HUDEP-2 (cell line): ENCODE measurements around the gene SPDL1.

Experiments used
- DNase-seq, 76 experiments: peaks; one replicate each; lab custom pipeline; 2025; ENCODE audit not compliant: unreplicated experiment in 76 of 76; lab: John Stamatoyannopoulos, UW

SPDL1 gene

DNA sequence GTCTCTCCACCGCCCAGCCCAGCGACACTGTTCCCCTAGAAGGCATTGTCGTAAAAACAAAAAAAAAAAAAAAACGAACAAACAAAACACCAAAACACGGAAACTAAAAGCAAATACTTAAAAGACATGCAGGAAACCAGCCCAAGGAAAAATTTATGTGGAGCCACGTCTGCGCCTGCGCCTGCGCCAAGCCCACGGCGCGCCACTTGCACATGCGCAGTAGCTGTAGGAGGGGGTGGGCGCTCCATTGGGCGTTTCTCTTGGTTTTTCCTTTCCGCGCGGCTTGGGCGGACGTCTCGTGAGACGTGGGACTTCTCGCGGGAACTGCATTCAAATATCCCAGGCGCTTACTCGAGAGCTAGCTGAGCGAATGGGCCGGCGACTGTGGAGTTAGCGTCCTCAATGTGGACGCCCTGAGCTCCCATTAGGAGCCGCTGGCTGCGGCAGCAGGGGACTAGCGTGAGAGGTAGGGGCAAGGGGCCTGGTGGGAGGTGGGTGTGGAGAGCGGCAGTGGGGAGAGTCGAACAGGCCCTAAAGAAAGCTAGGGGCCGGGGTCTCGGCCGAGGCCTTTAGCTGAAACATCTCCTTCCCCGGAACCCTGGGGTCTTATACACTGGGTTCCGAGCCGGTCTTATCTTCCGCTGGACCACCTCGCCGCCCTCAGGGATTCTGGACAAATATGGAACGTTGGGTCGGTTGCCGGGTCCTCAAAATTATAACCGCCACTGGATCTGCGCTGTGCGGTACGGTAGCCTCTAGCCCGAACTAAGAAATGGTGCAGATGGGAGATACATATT is at the start of gene SPDL1:
Gene SPDL1 (plus strand): TSS at position 350 of the 797 bp plus-strand sequence. CDS start 4,644 bp downstream, outside the sequence.
- peak; percentile 24 to 97 (median 89) for DNase-seq

DNA sequence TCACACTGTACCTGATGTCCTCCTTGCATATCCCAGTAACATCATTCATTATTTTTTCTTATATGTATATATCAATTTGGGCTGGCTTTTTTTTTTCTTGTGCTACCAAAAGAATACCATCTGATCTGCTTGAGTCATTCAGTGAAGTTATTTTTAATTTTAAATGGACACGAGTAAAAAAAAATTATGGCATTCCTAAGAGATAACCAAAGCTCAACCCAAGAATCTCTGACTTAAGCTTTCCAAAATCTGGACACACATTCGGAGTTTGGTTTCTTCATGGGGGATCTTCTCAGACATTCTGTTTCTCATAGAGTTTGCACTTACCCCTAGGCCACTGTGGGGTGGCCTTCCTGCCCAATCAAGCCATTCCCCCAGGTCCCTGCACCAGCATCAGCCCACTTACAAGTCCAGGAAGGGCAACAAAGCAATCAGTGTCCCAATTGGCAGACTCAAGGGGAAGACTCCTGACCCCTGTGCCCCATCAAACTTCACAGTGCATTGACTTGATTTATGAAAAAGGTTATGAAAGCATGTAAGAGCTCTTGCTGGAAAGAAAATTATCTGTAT is 49.2 kb upstream of the SPDL1 start:
- peak in 1 of 76 experiments; percentile 1 for DNase-seq

DNA sequence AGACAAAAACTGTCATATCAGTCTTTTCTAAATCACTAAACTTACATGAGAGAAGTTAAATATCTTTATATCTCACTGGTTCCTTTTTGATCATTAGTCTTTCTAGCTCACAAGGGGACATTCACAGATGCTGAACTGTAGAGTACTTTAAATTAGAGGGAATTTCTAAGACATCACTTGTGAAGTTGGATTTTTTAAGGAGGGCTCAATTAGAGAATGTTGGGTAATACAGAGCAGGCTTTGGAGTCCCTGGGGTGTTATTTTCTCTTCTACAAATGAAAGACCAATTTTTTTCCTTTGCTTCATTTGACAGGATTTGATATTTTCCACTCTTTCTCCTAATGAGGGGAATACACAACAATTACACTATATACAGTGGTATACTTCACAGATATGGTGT is 48.6 kb upstream of the SPDL1 start:
- DNase-seq = no peak

GRCh38 chr5:169538944-169539343 is 44.6 kb upstream of the SPDL1 start:
- no peak for DNase-seq

GRCh38 chr5:169542811-169543210 is 40.8 kb upstream of the SPDL1 start:
- no peak for DNase-seq

DNA sequence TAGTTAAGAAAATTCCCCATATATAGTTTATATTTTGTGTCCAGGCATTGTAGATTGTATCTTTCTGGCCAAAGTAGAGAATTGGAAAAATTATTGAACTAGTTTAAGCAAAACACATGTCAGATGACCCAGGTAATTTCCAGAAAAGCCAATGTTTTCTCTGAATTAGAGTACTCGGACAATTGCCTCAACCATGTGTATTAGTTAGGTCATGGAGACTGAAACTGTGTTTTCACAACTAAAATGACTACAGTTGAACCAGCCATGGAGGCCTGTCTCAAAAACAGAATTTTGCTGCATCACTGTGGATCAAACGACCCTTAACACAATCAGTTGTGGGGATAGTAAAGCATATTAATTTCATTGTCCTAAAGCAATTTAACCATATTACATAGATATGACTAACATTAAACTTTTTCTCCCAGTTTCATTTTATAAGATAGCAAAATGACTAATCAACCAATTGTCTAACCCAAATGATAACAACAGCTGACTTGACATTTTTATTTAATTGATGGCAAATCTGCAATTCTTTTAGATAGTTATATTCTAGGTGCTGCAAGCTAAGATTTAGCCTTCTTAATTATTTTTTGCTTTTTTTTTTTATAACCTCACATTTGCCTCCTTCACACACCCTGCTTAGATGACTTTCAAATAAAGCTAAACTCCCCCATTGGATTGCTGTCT is 39.2 kb upstream of the SPDL1 start:
- DNase-seq = no peak

DNA sequence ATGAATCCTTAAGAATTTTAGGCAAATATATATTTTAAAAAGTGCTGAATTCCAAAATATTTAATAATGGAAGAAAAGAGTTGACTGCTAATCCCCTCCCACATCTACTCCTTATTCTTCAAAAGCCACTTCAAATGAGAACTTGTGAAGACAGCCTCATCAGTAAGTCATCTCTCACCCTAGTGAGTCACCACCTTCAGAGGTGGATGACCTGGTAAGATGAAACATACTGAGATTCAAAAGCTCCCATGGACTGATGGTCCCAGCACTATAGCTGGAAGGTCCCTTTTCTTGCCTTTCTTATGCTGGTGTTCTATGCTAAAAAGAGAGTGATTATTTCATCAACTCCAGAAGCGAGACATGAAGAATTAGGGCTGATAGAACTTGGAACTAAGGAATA is 37.8 kb upstream of the SPDL1 start:
- DNase-seq = no peak

DNA sequence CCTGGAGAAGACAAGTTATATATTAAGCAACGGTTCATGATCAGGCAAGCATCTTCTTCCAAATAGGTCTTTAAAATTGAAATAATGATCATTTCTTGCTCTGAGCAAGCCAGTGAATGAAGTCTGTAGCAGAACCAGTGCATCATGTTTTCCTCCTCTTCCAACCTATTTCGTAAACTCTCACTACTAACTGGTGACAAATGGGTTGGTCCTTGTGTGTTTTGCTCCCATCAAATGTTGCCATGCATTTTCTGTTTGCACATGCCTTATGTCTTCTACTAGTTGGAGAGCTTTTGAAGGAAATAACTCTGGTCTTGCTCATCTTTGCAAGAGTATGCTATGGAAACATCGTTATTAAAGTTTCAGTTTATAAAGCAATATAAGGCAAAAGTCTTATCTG is 37.2 kb upstream of the SPDL1 start:
- no peak for DNase-seq

- DNase-seq = no peak
These were observed 36.1 kb upstream of the SPDL1 start for GRCh38 chr5:169547508-169547907.

DNA sequence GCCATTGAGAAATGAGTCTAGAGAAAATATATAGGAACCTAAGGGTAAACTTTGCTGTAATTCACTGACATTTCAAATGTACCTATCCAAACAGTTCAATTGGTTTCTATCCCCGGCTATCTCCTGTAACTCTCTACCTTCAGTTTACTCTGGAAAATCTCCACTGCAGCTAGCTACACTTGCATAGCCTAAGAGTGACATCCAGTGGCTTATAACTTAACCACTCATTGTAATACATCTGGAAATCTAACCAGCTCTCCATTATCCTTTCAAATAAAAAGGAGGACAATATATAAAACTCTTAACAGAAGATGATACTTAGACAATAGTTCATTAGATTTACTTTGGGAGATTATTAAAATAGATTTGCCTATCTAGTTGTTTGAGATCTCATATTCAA is 35.3 kb upstream of the SPDL1 start:
- no peak for DNase-seq

DNA sequence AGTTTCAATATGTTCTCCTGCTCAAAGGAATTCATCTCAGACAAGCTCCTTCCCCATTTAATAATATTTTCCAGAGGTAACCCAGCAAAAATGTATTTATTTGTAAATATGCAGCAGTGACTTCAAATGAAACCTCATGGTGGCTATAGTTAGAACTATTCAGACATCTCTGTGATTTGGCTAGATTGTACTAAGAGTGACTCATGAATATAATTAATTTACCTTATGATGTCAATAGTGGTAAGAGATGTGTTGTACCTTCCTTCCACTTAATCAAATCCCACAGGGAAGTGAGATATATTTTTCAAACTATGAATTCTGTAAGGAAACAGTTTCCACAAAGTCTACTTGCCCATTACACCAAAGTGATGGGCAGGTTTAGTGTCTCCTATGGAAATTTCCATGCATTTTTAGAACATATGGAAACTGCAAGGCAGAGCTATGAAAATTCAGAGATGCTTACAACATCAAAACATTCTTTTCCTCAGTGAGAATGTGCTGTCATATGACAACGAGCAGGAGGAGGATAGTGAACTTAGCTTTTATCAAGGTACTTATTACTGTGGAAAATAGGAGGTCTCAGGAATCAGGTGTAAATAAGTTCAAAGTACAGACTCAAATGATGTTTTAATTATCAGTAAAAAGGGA is 34.0 kb upstream of the SPDL1 start:
- no peak for DNase-seq

DNA sequence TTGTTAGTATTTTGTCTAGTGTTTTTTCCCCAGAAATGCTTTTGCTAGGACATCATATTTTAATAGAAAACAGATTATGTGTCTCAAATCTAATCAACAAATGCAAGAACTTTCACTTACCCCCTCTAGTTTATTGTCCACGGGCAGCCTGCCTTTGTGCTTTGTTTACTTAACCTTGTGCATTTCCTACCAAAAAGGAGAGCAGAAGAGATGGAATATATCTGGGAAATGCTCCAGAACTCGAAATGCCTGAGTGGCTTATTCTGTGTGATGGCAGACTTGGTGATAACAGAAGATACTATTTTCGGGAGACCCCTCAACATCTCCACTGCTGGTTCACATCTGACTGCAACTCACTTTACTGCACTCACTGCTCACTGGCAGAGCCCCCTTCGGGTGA is 33.3 kb upstream of the SPDL1 start:
- no peak for DNase-seq

- DNase-seq = no peak
These were observed 32.4 kb upstream of the SPDL1 start for GRCh38 chr5:169551146-169551545.

DNA sequence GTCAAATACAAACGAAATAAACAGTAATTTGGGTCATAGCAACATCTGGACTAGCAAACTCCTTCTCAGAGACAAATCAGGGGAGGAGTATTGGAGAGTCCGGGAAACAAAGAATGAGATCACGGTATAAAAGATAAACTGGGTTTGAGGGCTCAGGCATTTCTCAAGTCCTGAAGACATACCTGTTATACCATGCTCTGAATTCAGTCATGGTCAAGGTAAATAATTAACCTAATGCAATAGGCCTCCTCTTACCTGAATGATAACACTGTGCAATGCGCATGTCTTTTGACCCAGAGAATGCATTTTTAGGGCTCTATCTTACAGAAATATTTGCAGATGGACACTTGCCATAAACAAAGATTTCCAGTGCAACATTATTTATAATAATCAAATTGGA is 31.9 kb upstream of the SPDL1 start:
- no peak for DNase-seq

GRCh38 chr5:169554251-169554650 is 29.3 kb upstream of the SPDL1 start:
- DNase-seq = no peak

- DNase-seq = no peak
These were observed 25.7 kb upstream of the SPDL1 start for GRCh38 chr5:169557838-169558237.

DNA sequence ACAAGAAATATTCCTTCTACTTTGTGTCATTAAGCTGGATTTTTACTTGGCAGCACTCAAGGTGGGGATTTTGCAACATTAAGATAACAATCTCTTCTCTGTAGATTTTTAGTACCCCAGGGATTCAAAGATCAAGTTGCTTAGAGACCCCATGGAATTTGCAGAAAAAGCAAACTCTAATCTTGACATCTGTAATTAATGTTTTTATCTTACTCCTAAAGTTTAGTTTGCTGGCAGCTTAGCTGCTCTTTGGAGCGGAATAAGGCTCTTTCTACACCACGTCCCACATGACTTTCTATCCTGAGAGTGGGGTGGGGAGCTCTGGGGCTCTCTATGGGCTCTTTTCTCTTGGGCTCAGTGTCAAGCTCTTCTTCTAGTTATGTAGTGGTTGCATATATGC is 21.7 kb upstream of the SPDL1 start:
- no peak for DNase-seq

DNA sequence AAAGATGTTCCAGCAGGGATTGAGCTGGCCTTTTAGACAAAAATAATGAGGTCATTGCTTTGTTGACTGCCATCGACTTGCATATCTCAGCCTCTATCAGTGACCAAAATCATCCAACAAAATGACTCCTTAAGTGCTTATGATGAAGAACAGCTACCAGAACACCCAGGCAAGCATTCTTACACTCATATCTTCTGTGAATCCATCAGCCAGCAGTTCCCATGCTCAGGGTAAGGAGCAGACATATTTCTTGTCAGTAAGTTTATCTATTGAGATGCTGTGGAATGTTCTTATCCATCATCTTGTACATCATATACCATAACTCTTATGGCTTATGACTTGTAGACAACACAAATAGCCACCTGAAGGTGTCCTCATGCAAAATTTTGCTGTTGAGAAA is 20.2 kb upstream of the SPDL1 start:
- DNase-seq = no peak

DNA sequence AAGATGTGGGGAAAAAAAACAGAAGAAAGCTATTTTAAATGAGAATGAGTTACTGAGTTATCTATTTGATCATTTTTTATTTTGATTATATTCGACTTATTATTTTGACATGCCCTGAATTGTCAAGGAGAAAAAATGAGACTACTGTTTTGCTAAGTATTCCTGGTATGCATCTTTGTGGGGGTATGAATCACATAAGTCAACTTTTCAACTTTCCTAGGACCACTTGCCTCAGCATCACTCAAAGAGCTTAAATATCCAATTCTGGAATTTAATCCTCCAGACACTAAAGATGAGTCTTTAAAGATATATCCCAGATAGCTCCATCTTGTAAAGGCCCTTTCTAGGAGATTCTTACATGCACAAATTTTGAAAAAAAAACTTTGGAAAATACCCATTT is 17.4 kb upstream of the SPDL1 start:
- no peak for DNase-seq

GRCh38 chr5:169567079-169567478 is 16.5 kb upstream of the SPDL1 start:
- DNase-seq = peak in 3 of 76 experiments; percentile 1 to 10 (median 1)

DNA sequence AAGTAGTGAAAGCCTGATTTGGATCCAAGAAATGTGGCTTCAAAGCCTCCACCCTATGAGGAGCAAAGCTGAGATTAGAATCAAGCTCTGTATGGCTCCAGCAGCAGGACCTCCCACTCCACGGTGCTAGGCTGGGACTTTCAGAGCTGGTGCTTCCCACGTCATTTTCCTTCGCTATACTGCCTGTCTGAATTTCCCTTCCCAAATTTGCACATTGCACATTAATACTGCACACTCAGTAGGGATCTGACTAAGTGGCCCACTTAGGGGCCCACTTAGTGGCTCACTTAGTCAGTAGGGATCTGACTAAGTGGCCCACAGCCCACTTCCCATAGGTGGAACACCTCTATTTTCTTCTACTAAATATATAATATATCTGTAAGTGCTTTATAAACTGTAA is 14.1 kb upstream of the SPDL1 start:
- no peak for DNase-seq
